Right ventricle myocardium superior (tissue), 1 donor: ENCODE results near the gene TMOD1. TPM values are rescaled to one million over a fixed set of nuclear protein-coding genes. Genes with fewer than 3 reads are reported as not detected.
"Not testable (repeated sequence)": the region's sequence is repeated elsewhere in the genome, so short reads cannot be mapped to it uniquely, and the experiment has no call there.

Experiments
- ATAC-seq: fragments of 200-7000 bp; cut with Tn5 transposase; one replicate; pipeline ENCODE4 v1.9.1; 2020; ENCODE audit warnings: mild to moderate bottlenecking; ENCODE audit not compliant: poor library complexity
- DNase-seq: peaks from one replicate; pipeline ENCODE4 v3.0.0-alpha.2; 2020
- intact Hi-C: fragments of 100-400 bp; cut with DNase I; formaldehyde crosslinking; loops from one replicate; pipeline ENCODE4 v1.11.2; 2022
- total RNA-seq: library from RNA; stranded (reverse); fragmentation: NEBNext Ultra II Directional; extraction: Animal tissue kit (Norgen Biotek cat#: 25700); gene quantifications from one replicate; pipeline ENCODE4 v1.2.1, GENCODE V29; 2021
- donor health status: DM: no; HTN: yes; CAD: no; lungs with severe emphysema.

TMOD1 gene
- total RNA-seq, 1 donor from 2014 or later = 192 TPM

DNA sequence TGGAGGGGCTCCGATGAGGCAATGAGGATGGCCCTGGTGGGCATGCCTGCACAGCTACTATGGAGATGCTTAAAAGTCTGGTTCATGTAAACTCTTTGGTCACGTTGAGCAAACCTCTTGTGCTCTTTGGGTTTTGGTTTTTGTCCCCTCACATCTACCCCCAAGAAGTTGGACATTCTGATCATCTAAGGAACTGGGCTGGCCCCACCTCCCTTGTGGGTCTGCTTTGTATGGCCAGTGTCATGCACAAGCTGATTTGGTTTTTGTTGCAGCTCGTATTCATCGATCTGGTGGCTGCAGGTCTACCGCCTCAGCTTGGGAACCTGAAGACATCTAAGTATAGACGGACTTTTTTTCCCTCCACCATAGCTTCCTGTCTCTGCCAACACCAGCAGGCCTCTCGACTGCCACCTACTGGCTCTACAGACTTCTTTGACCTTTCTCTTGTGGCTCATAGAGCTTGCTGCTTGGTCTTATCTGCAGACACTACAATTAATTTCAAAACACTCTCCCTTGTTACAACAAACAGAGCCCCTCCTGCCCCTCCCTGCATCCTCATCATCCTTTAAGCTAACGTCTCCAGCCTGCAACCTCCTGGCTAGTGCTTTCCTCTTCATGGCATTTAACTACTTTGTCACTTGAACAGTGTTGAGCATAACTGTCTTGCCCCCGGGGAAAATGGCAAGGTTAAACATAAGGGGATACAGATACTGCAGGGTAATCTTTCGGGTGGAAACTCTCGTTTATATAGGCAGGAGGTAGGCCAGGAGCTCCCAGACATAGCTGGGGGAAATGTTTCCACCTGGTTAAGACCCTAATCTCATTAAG lies 97.2 kb downstream of the TMOD1 start:
- ATAC-seq (peak; percentile 67), DNase-seq (peak; percentile 72)
- intact Hi-C loops = loop anchor here (5.0 to 10.0 kb wide), 2 partner anchors 36 to 94 kb away; partner anchors contain the start of gene TMOD1

GRCh38 chr9:97599314-97599846 lies 97.9 kb downstream of the TMOD1 start:
- intact Hi-C loops = loop anchor here (5.0 to 10.0 kb wide), 2 partner anchors 37 to 95 kb away; partner anchors contain the start of gene TMOD1
- no peak for DNase-seq
- no peak for ATAC-seq

DNA sequence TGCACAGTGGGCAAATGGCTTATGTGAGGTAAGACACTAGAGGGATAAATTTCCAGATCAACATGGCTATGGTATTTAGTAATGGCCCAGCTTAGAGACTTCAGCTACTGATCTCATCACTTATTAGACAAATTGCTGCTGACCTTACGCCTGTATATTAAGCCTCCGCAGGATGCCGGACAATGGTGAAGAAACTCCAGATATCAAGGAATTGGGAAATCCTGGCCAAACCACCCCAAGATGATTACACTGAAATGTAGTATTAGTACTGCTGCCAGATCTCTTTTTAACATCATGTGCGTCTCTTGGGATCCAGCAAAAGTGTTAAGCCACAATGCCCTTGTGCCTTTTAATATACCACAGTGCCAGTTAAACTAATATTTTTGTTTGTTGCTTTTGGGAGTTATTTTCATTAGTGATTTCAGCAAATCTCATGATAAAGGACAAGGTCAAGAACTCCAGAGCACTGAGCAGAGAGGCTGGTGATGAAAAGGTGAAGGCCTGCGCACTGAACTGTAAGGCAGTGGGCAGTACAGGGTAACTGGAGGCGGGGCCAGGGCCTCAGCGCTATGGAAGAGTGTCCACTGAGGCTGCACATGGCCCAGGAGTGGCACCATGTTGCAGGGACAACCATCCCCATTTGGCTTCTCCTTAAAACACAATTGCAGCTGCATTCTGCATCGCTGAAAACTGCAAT lies 99.2 kb downstream of the TMOD1 start:
- intact Hi-C loops = no loop called here
- no peak for DNase-seq
- ATAC-seq = no peak

GRCh38 chr9:97601228-97601898 lies 99.9 kb downstream of the TMOD1 start:
- intact Hi-C loops = no loop called here
- DNase-seq = no peak
- peak; percentile 32 for ATAC-seq

DNA sequence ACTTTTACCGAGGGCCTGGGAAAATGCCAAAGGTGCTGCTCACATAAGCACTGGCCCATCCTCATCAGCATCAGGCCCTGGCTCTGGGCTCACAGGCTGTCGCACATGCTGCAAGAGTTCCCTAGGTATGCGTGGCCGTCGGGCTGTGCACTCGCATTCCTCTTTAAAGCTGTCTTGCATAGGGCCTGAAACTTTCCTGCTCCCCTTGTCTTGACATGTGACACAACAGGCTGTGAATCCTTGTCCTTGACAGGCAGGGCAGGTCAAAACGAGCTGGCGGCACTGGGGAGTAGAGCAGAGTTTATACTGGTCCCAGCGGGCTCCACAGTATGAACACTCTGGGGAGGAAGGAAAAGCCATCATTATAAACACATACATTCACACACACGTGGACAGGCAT lies 101.0 kb downstream of the TMOD1 start:
- DNase-seq (peak; percentile 47), ATAC-seq (peak; percentile 47)
- intact Hi-C loops = no loop called here

DNA sequence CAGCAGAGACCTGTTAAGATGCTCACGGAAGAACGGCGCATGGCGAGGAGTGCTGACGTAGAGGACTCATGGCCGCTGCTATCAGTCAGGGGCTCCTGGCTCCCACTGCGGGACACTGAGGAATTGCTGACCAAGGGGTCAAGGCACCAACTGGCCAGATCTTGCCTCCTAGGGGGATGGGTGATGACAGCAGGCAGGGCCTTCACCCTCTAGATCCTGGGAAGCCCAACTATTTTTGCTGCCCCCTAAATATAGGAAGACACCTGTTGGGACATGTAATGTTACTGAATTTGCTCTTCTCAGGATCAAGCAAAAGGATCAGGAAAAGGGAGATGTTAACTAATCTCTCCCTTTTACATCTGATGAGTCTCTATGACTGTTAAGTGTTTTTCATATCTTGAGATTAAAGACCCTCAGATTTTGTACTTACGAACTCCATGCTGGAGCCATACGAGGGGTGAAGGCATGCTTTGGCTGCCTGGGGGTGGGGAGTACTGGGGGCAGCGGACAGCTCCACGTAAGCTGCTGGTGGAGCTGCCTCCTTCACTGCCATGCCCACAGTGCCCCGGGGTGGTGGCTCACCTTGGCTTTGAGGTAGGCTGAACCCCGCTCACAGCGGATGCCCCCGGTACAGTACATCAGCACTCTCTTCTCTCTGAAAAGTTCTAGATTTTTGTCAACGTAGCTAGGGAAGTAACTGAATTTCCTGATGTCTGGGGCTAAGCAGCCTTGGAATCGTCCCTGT lies 103.6 kb downstream of the TMOD1 start:
- DNase-seq = no peak
- intact Hi-C loops = no loop called here

GRCh38 chr9:97615439-97616072 lies 114.1 kb downstream of the TMOD1 start:
- peak; percentile 84 for ATAC-seq
- DNase-seq = no peak
- intact Hi-C loops = loop anchor here (5.0 kb wide), 1 partner anchor 148 kb away; no protein-coding TSS in a partner anchor

More for the DNA sequence above, 103.6 kb downstream of the TMOD1 start:
- ATAC-seq = no peak

DNA sequence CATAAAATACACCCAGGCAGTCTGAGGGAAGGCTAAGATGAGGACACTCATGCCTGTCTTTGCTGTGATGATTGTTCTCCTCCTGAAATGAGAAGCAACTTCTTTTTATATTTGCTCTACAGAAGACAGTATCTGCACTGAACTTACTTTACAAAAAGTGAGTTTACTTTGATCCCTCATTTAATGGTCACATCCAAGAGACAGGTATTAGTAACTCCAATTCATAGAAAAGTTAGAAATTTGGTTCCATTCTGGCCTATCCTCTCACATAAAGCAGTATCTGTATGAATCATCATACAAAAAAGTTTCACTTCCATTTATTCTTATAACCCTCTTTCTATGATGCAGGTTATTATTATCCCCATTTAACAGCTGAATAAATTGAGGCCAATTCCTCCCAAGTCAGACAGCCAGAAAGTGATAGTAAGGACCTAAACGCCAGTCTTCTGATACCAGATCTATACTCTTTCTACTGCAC lies 116.5 kb downstream of the TMOD1 start:
- intact Hi-C loops = loop anchor here (5.0 kb wide), 1 partner anchor 151 kb away; no protein-coding TSS in a partner anchor
- ATAC-seq = no peak
- no peak for DNase-seq

DNA sequence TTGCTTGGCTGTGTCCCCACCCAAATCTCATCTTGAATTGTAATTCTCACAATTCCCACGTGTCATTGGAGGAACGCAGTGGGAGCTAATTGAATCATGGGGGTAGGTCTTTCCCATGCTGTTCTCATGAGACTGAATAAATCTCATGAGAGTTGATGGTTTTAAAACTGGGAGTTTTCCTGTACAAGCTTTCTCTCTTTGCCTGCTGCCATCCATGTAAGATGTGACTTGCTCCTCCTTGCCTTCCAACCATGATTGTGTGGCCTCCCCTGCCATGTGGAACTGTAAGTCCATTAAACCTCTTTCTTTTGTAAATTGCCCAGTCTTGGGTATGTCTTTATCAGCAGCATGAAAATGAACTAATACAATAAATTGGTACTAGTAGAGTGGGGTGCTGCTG lies 118.6 kb downstream of the TMOD1 start:
- ATAC-seq, intact Hi-C loops, DNase-seq: not testable (repeated sequence)

GRCh38 chr9:97622483-97622882 lies 121.0 kb downstream of the TMOD1 start:
- intact Hi-C loops, ATAC-seq, DNase-seq: not testable (repeated sequence)

GRCh38 chr9:97623946-97624345 lies 122.5 kb downstream of the TMOD1 start:
- intact Hi-C loops = no loop called here
- no peak for DNase-seq
- ATAC-seq = no peak

DNA sequence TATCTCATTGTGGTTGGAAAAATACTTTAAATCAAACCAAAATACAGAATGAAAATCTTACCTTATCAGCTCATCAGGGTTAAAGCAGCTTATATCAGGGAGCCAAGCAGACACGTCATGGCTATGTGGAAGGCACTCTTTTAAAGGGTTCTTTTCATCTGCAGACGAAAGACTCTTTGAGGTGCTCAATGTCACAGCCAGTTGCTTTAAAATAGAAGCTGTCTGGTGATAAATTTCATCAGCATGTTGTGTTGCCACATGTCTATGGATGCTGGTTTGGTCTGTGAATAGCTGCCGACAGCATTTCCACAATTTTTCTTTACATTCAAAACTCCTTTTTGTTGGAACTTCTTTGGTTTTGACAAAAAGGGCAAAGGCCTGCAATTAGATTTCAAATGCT lies 124.2 kb downstream of the TMOD1 start:
- intact Hi-C loops = no loop called here
- ATAC-seq = peak; percentile 83
- no peak for DNase-seq

GRCh38 chr9:97627624-97628023 lies 126.2 kb downstream of the TMOD1 start:
- ATAC-seq (no peak), DNase-seq (no peak)
- intact Hi-C loops = no loop called here

DNA sequence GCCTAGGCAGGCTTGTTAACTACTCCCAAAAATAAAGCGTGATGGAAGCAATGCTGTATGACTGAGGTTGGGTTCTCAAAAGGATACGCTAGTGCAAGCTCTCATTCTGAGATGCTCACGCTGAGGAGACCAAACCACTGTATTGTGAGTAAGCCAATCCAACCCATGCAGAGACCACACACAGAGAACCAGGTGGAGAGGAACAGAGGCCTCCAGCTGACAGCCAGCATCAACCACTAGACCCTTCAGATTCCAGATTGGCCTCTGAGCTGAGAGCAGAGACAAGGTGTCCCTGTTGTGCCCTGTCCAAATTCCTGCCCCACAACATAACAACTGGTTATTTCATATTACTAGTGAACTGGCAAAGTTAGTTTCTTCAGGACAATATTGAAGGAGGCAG lies 127.2 kb downstream of the TMOD1 start:
- intact Hi-C loops = no loop called here
- ATAC-seq = no peak
- no peak for DNase-seq

- no peak for ATAC-seq
- no peak for DNase-seq
- intact Hi-C loops = no loop called here
Observed at GRCh38 chr9:97629156-97629555, 127.7 kb downstream of the TMOD1 start.

GRCh38 chr9:97630591-97630990 lies 129.1 kb downstream of the TMOD1 start:
- intact Hi-C loops = no loop called here
- DNase-seq (no peak), ATAC-seq (no peak)

DNA sequence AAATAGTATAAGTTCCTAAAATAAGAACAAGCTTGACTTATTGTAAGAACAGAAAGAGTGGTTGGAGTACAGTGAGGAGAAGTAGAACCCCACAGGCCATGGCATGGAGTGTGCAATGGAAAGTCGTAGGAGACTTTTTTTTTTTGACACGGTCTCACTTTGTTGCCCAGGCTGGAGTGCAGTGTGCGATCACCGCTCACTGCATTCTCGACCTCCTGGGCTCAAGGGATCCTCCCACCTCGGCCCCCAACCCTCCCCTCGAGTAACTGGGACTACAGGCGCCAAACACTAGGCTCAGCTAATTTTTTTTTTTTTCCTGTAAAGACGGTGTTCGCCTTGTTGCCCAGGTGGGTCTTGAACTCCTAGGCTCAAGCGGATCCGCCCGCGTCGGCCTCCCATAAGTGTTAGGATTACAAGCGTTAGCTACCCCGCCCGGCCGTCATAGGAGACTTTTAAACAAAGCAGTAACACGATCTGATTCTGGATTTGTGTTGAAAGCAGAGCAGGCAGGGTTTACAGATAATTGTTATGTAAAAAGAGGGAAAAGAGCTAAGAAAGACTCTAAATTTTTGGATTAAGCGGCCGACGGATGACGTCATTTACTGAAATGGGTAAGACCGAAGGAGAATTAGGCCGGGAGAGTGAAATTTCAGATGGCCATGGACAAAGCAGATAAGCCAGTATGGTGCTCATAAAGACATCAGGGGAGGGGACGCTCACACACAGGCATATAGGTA lies 130.9 kb downstream of the TMOD1 start:
- intact Hi-C loops = no loop called here
- DNase-seq (peak; percentile 75), ATAC-seq (peak; percentile 21)
